ENCODE results near the gene GMDS.

The GMDS gene

GRCh38 chr6:1789092-1789491 lies 456.3 kb downstream of the GMDS start:
- no peak for DNase-seq

GRCh38 chr6:1787894-1788293 lies 457.5 kb downstream of the GMDS start:
- no peak for DNase-seq

GRCh38 chr6:1786455-1787453 lies 458.7 kb downstream of the GMDS start:
- DNase-seq = peak; percentile 5

- DNase-seq = no peak
These were observed 461.0 kb downstream of the GMDS start for GRCh38 chr6:1784422-1784884.

- no peak for DNase-seq
These were observed 463.6 kb downstream of the GMDS start for GRCh38 chr6:1781817-1782184.

- no peak for DNase-seq
These were observed 464.1 kb downstream of the GMDS start for GRCh38 chr6:1781152-1781816.

GRCh38 chr6:1780251-1780867 lies 465.0 kb downstream of the GMDS start:
- DNase-seq = no peak

GRCh38 chr6:1778686-1779235 lies 466.6 kb downstream of the GMDS start:
- no peak for DNase-seq

- no peak for DNase-seq
These were observed 467.3 kb downstream of the GMDS start for GRCh38 chr6:1777921-1778685.

- no peak for DNase-seq
These were observed 470.0 kb downstream of the GMDS start for GRCh38 chr6:1775441-1775840.

- no peak for DNase-seq
These were observed 471.0 kb downstream of the GMDS start for GRCh38 chr6:1774226-1774915.

- DNase-seq = no peak
These were observed 471.7 kb downstream of the GMDS start for GRCh38 chr6:1773700-1774099.

GRCh38 chr6:1770968-1771723 lies 474.3 kb downstream of the GMDS start:
- DNase-seq = no peak

- DNase-seq = no peak
These were observed 475.0 kb downstream of the GMDS start for GRCh38 chr6:1770435-1770843.

GRCh38 chr6:1767481-1768246 lies 477.7 kb downstream of the GMDS start:
- DNase-seq = peak; percentile 75

GRCh38 chr6:1766654-1767053 lies 478.8 kb downstream of the GMDS start:
- peak; percentile 65 for DNase-seq

- no peak for DNase-seq
These were observed 480.1 kb downstream of the GMDS start for GRCh38 chr6:1765160-1765903.

GRCh38 chr6:1764397-1764987 lies 480.9 kb downstream of the GMDS start:
- no peak for DNase-seq

- DNase-seq = no peak
These were observed 482.0 kb downstream of the GMDS start for GRCh38 chr6:1763404-1763803.

Measured in NCI-H82 (cell line).